CD14-positive monocyte (primary cell): Measurements from ENCODE around the gene COL13A1. TPM values are rescaled to one million over a fixed set of nuclear protein-coding genes. Genes with fewer than 3 reads are reported as not detected.

ENCODE experiments used
- DNase-seq, 3 donors: peaks; one replicate each; pipeline ENCODE4 v3.0.0-alpha.2; 2011 to 2022
- H2AFZ ChIP-seq: 2 replicates; pipeline ENCODE4 v1.6.0; 2012; ENCODE audit warnings: mild to moderate bottlenecking, low read depth, low read length, inconsistent platforms; ENCODE audit not compliant: insufficient read depth, poor library complexity, severe bottlenecking
- H3K27ac ChIP-seq, 2 donors: 1 replicate in 1 of 2; 2 replicates in 1 of 2; pipeline ENCODE4 v1.5.1; 2012 to 2013; ENCODE audit warnings: low read length in 2 of 2, control low read depth in 1 of 2, inconsistent platforms in 1 of 2, low read depth in 1 of 2, mild to moderate bottlenecking in 1 of 2
- H3K27me3 ChIP-seq, 2 donors: one replicate each; pipeline versions ENCODE4 v1.6.0 to v1.6.1; 2011 to 2013; ENCODE audit warnings: low read length in 2 of 2; ENCODE audit not compliant: control insufficient read depth in 2 of 2, insufficient read depth in 2 of 2
- H3K36me3 ChIP-seq, 2 donors: replicated peaks in 1 of 2; 1 replicate in 1 of 2; 2 replicates in 1 of 2; pipeline versions ENCODE4 v1.5.1 to v1.6.1; 2012 to 2013; ENCODE audit warnings: low read length in 2 of 2, control low read depth in 1 of 2, inconsistent platforms in 1 of 2, mild to moderate bottlenecking in 1 of 2; ENCODE audit not compliant: insufficient read depth in 2 of 2, control insufficient read depth in 1 of 2
- H3K4me1 ChIP-seq, 2 donors: 1 replicate in 1 of 2; 2 replicates in 1 of 2; pipeline versions ENCODE4 v1.5.1 to v1.6.1; 2012 to 2013; ENCODE audit warnings: low read length in 2 of 2, control low read depth in 1 of 2, inconsistent platforms in 1 of 2, mild to moderate bottlenecking in 1 of 2, moderate library complexity in 1 of 2; ENCODE audit not compliant: insufficient read depth in 2 of 2, control insufficient read depth in 1 of 2
- H3K4me2 ChIP-seq: replicated peaks from 2 replicates; pipeline ENCODE3; 2012; ENCODE audit warnings: low read length, moderate library complexity, mild to moderate bottlenecking; ENCODE audit not compliant: poor library complexity, severe bottlenecking; ENCODE audit errors: extremely low read depth
- H3K4me3 ChIP-seq, 3 experiments: fragments of 200-600 bp in 1 of 3; sonication (generic) in 1 of 3; replicated peaks in 1 of 3; 1 replicate in 2 of 3; 2 replicates in 1 of 3; pipeline ENCODE4 v1.5.1; 2011 to 2013; ENCODE audit warnings: low read length in 3 of 3, mild to moderate bottlenecking in 3 of 3, control low read depth in 2 of 3, low read depth in 2 of 3, inconsistent platforms in 1 of 3, moderate library complexity in 1 of 3
- H3K79me2 ChIP-seq: 2 replicates; pipeline ENCODE4 v1.6.0; 2012; ENCODE audit warnings: mild to moderate bottlenecking, control low read depth, inconsistent platforms, low read length, moderate library complexity; ENCODE audit not compliant: insufficient read depth
- H3K9ac ChIP-seq: 2 replicates; pipeline ENCODE4 v1.6.0; 2017; ENCODE audit warnings: low read length, mild to moderate bottlenecking; ENCODE audit not compliant: insufficient read depth, poor library complexity, severe bottlenecking
- H3K9me3 ChIP-seq, 2 donors: replicated peaks in 1 of 2; 1 replicate in 1 of 2; 2 replicates in 1 of 2; pipeline versions ENCODE4 v1.5.1 to v1.6.1; 2012 to 2013; ENCODE audit warnings: low read length in 2 of 2, control low read depth in 1 of 2; ENCODE audit not compliant: control insufficient read depth in 1 of 2, insufficient read depth in 1 of 2
- H4K20me1 ChIP-seq: 2 replicates; pipeline ENCODE4 v1.6.0; 2012; ENCODE audit warnings: mild to moderate bottlenecking, low read length, control low read depth, moderate library complexity; ENCODE audit not compliant: insufficient read depth
- H3K27ac Mint-ChIP-seq, 7 donors: one replicate each; pipeline ENCODE4 v1.8.0; 2020; ENCODE audit warnings: mild to moderate bottlenecking in 7 of 7, mixed read lengths in 7 of 7, moderate library complexity in 6 of 7, inconsistent platforms in 2 of 7
- H3K27me3 Mint-ChIP-seq, 3 donors: one replicate each; pipeline ENCODE4 v1.8.0; 2021 to 2022; ENCODE audit warnings: low read depth in 3 of 3, mild to moderate bottlenecking in 3 of 3, mixed read lengths in 3 of 3, moderate library complexity in 3 of 3, inconsistent platforms in 1 of 3
- H3K36me3 Mint-ChIP-seq, 2 donors: one replicate each; pipeline ENCODE4 v1.8.0; 2020; ENCODE audit warnings: mixed read lengths in 2 of 2, inconsistent platforms in 1 of 2, mild to moderate bottlenecking in 1 of 2
- H3K4me1 Mint-ChIP-seq: one replicate; pipeline ENCODE4 v1.8.0; 2020; ENCODE audit warnings: mild to moderate bottlenecking, mixed read lengths
- H3K4me3 Mint-ChIP-seq, 2 donors: one replicate each; pipeline ENCODE4 v1.8.0; 2020; ENCODE audit warnings: mild to moderate bottlenecking in 2 of 2, mixed read lengths in 2 of 2, moderate library complexity in 1 of 2
- H3K9me3 Mint-ChIP-seq, 7 donors: one replicate each; pipeline ENCODE4 v1.8.0; 2020 to 2022; ENCODE audit warnings: mixed read lengths in 7 of 7, mild to moderate bottlenecking in 6 of 7, moderate library complexity in 6 of 7, inconsistent platforms in 2 of 7
- WGBS: methylation state at CpG from one replicate; pipeline ENCODE4 v1.1.5; 2013; ENCODE audit warnings: missing lambda C conversion rate; ENCODE audit not compliant: insufficient coverage; 5-methylcytosine and 5-hydroxymethylcytosine counted together
- intact Hi-C, 2 donors: fragments of 100-400 bp; cut with micrococcal nuclease; formaldehyde crosslinking; loops; one replicate each; pipeline versions ENCODE4 v1.15.0 to v1.15.1; 2023
- polyA plus RNA-seq, 3 donors: library from polyadenylated mRNA; depleted of rRNA in 1 of 3; unstranded in 2 of 3; stranded (reverse) in 1 of 3; fragments of 300-500 nt in 2 of 3; fragments of >200 nt in 1 of 3; fragmentation: Illumina TruSeq in 2 of 3; gene quantifications; 1 replicate in 2 of 3; 2 replicates in 1 of 3; pipeline ENCODE4 v1.2.3, GENCODE V29; 2012 to 2021
- TF ChIP-seq, protein P1 (sequence below): fragments of 200-600 bp; IDR thresholded peaks from one replicate; pipeline ENCODE4 v1.8.0; 2022; ENCODE audit warnings: antibody characterized with exemption, mild to moderate bottlenecking

COL13A1 gene
- polyA plus RNA-seq, 3 donors = not detected

DNA sequence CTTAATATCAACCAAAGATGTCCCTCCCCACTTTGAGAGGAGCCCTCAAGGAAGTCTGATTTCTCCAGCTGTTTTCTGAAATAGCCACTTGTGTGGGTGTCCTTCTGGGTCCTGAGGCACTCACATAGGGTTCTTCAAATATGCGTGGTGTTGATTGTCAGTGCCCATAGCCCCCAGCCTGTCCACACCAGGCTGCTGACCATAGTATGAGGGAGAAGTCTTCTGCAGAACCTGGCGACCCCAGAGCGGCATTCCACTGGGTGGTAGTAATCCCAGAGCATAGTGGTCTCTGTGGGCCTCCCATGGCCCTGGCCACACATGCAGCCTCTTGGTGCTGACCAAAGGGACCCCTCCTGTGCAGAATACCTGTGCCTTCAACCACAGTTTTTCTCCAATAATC, 168.3 kb downstream of the COL13A1 start:
- intact Hi-C loops = no loop called here
- Histone ChIP-seq H4K20me1 (no peaks in the 10 kb centered on the region), H3K4me2 (no peak overlapping the region), H3K4me3 (no peak overlapping the region), H3K27ac (no peak overlapping the region), H3K79me2 (no peaks in the 10 kb centered on the region), H3K9me3 (no peaks in the 10 kb centered on the region), H3K27me3 (peaks cover 0 to 2% of the 10 kb centered on the region in 2 donors), H3K9ac (no peak overlapping the region), H3K4me1 (no peaks in the 10 kb centered on the region), H2AFZ (no peak overlapping the region), H3K36me3 (no peaks in the 10 kb centered on the region)
- no peaks in the 10 kb centered on the region for H3K36me3 Mint-ChIP-seq
- H3K9me3 Mint-ChIP-seq = no peaks in the 10 kb centered on the region
- TF ChIP-seq, protein P1, sequence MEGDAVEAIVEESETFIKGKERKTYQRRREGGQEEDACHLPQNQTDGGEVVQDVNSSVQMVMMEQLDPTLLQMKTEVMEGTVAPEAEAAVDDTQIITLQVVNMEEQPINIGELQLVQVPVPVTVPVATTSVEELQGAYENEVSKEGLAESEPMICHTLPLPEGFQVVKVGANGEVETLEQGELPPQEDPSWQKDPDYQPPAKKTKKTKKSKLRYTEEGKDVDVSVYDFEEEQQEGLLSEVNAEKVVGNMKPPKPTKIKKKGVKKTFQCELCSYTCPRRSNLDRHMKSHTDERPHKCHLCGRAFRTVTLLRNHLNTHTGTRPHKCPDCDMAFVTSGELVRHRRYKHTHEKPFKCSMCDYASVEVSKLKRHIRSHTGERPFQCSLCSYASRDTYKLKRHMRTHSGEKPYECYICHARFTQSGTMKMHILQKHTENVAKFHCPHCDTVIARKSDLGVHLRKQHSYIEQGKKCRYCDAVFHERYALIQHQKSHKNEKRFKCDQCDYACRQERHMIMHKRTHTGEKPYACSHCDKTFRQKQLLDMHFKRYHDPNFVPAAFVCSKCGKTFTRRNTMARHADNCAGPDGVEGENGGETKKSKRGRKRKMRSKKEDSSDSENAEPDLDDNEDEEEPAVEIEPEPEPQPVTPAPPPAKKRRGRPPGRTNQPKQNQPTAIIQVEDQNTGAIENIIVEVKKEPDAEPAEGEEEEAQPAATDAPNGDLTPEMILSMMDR = no peak
- peaks cover 5 to 20% (median 15%) of the 10 kb centered on the region in 3 donors for H3K27me3 Mint-ChIP-seq
- H3K27ac Mint-ChIP-seq = no peak overlapping the region
- no peak for DNase-seq
- no peaks in the 10 kb centered on the region for H3K4me1 Mint-ChIP-seq
- H3K4me3 Mint-ChIP-seq = no peak overlapping the region
- WGBS = 92% methylated on average over 3 of the region's 3 CpGs

DNA sequence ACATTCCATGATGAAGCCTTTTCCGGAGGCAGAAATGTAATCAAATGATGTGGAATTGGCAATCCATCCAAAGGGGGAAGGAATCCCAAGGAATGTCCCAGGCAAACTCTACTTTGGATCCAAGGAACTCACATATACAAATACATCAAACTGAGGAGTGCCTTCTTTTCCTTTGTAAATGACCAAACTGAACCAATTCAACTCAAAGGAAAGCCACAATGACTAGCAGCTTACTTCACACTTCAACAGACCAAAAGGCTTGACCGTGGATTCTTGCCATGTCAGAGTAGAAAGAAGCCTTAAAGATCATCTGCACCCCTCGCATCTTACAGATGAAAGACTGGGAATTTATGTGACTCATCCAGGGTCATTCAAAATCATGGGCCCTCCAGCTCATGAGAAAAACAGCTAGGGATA, 171.3 kb downstream of the COL13A1 start:
- H3K4me2 ChIP-seq = no peak overlapping the region
- 90% methylated on average over 2 of the region's 3 CpGs for WGBS
- DNase-seq = no peak
- H3K9ac ChIP-seq = no peak overlapping the region
- H3K4me1 Mint-ChIP-seq = no peaks in the 10 kb centered on the region
- no peaks in the 10 kb centered on the region for H3K9me3 ChIP-seq
- no peak overlapping the region for H3K27ac ChIP-seq
- peaks cover 7 to 18% (median 16%) of the 10 kb centered on the region in 3 donors for H3K27me3 Mint-ChIP-seq
- no peaks in the 10 kb centered on the region for H3K79me2 ChIP-seq
- H4K20me1 ChIP-seq = no peaks in the 10 kb centered on the region
- no peak overlapping the region for H2AFZ ChIP-seq
- H3K27me3 ChIP-seq = peaks cover 0 to 2% of the 10 kb centered on the region in 2 donors
- H3K27ac Mint-ChIP-seq = no peak overlapping the region
- peaks cover 0 to 2% (median 0%) of the 10 kb centered on the region in 7 donors for H3K9me3 Mint-ChIP-seq
- TF ChIP-seq, protein P1 = no peak
- no peaks in the 10 kb centered on the region for H3K4me1 ChIP-seq
- H3K36me3 ChIP-seq = no peaks in the 10 kb centered on the region
- no peak overlapping the region for H3K4me3 ChIP-seq
- intact Hi-C loops = no loop called here
- H3K4me3 Mint-ChIP-seq = no peak overlapping the region
- no peaks in the 10 kb centered on the region for H3K36me3 Mint-ChIP-seq
